HUDEP-2 (cell line): ENCODE results near the gene RIN1.

Experiments
- DNase-seq, 76 experiments: peaks; one replicate each; lab custom pipeline; 2025; ENCODE audit not compliant: unreplicated experiment in 76 of 76; lab: John Stamatoyannopoulos, UW

RIN1 gene

GRCh38 chr11:66337103-66337899 is 1.1 kb upstream of the RIN1 start:
- DNase-seq: no peak

GRCh38 chr11:66335531-66336233 is 552 bp downstream of the RIN1 start:
- no peak for DNase-seq

- DNase-seq: no peak
These were observed 1.4 kb downstream of the RIN1 start for GRCh38 chr11:66334605-66335442.

DNA sequence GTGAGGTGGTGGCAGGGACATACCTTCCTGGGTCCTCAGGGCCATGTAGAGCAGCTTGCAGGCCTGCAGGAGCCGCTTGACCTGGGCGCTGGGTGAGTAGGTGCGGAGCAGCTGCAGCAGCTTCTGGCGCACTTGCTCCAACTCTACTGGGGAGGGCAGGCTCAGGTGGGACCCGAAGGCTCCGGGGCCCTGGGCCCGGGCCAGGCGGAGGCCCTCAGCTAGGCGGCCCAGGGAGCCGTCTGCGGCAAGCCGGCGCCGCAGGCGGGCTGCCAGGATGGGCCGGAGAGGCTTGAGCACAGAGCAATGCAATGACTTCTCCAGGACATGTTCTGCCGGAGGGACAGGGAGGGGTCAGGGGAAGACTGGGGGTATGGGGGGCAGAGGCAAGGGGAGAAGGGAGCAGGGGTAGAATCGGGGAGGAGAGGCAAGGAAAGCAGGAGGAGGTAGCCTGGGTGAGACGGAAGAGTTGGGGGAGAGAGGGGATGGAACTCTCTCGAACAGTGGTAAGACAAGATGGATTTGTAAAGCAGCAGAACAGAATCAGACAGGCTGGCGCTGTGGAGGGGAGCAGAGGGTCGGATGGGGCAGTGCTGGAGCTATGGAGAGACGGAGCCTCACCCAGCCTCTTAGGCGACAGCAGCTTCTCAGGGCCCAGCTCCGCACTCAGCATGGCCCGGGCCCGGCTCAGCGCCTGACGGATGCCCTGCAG is 2.2 kb downstream of the RIN1 start:
- no peak for DNase-seq

GRCh38 chr11:66333220-66333877 is 2.9 kb downstream of the RIN1 start:
- DNase-seq: no peak

DNA sequence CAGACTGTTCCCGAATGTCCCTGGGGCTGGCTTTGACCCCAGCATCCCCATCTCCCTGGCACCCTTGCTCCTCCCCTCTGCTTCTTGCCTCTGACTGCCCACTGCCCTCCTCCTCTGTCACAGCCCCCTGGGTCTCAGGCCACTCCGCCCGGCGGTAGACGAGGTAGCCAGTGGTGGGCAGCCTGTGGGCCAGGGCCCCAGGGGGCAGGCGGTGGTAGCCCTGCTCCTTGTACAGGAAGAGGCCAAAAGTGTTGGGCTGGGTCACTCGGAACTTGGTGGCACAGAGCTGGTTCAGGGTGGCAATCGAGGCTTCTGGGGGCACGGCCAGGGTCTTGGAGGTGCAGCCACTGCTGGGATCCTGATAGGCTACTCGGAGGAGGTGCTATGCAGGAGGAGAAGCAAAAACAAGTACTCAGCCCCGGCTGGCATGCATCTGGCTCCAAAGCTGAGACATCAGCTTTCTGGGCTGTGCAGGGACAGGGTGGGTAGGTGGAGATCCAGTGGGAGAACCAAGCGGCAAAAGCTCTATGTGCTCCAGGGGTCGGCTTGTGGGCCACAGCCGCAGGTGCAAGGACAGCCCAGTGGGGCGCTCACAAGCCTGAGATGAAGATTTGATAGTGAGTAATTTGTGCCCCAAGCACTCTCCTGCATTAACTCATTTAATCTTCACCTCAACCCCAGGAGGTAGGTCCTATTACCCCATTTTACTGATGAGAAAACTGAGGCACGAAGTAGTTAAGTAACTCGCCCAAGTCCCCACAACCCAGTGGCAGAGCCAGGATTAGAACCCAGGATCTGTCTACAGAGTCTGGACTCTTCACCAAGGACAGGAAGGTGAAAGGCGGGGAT is 3.6 kb downstream of the RIN1 start:
- no peak for DNase-seq

DNA sequence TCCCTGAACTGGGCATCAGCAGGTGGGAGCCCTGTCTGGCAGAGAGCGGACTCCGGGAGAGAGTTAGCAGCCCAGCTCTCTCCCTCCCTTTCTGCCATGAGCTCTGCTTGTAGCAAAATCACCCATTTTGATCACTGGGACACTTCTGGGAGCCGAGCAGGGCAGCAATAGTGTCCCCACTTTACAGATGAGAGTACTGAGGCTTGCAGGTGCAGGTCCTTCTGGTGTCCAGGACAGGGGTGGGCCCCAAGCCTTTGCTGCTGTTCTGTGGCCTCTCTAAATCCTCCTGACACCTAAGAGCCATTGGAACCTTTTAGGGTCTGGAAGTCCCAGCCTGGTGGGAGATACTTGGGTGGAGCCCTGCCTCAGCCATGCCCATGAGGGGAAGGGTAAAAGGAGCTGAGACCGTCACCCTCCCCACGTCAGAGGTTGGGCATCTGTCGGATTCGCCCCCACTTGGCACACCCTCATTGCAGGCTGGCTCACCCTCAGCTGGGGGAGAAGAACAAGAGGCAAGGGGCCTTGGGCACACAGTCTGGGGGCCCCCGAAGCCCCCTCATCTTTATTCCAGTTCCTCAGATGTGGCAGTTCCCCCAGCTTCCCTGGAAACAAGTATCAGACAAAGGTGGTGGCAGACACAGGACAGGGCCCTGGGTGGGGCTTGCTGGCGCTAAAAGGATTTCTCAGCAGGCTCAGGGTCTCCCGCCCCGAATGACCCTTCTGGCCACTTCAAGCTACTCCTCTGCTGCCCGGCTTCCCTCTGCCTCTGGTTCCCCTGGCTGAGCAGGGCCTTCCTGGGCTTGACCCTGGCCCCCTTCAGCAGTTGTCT is 4.5 kb downstream of the RIN1 start:
- no peak for DNase-seq

DNA sequence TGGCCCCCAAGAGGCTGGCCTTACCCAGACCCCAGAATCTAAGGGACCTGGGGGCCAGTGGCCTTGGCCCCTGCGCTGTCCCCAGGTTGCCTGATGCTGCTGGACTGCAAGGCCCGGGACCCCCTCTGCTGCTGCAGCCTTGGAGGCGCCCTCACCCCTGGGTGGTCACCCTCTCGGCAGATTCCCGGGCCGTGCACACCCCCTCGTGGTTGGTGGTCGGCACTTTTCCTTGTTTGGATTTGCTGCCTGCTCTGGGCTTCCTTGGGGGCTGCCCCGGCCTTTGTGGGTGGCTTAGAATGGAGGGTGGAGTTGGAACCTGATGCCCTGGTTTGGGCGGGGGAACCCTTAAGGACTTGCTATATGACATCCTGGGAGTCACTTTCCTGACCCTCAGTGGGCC is 5.3 kb downstream of the RIN1 start:
- DNase-seq: no peak

- DNase-seq: no peak
These were observed 7.0 kb downstream of the RIN1 start for GRCh38 chr11:66329165-66329673.

DNA sequence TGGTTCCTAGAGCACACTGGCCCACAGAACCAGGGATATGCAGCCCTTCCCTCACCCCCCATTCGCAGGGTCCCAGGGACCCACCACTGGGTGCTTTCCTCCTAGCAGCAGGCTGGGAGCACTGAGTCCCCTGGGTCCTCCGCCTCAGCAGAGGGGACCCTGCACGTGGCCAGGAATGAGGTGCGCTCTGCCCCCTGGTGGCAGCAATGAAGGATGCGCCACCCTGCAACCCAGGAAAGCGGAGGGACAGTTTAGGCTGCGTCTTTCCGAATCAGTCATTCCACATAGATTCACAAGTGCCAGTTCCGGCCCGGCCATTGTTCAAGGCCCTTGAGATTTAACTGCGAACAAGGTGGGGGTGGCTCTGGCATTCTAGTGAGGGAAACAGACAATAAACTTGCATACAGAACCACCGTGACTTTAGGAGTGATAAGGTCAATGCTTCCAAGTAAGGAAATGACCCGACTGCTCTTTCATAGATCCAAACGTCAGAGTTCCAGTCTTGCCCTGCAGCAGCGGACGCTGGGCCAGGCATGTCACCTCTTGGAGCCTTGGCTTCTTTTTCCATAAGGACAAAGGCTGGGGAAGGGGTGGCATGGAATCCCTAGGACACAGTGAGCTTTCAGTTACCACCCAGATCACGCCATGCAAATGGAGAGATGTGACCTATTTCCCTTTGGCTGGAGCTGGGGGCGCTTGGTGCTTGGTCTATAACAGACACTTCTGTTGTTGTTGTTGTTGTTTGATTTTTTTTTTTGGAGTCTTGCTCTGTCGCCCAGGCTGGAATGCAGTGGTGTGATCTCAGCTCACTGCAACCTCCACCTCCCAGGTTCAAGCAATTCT is 7.7 kb downstream of the RIN1 start:
- peak in 73 of 76 experiments; percentile 15 to 79 (median 60) for DNase-seq

DNA sequence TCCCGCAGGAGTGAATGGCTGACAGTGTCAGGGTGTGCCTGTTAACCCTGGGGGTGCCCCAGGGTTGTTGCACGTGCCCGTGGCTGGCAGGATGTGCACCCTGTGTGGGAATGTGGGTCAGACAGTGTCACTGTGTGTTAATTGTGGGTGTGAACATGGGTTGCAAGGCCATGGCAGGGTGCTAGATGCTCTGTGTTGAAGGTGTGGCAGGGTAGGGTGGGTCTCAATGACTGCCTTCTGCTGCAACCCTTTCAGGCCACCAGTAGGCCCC is 8.3 kb downstream of the RIN1 start:
- DNase-seq: no peak

GRCh38 chr11:66327171-66328030 is 8.8 kb downstream of the RIN1 start:
- DNase-seq: no peak

- no peak for DNase-seq
These were observed 9.7 kb downstream of the RIN1 start for GRCh38 chr11:66326261-66327111.

DNA sequence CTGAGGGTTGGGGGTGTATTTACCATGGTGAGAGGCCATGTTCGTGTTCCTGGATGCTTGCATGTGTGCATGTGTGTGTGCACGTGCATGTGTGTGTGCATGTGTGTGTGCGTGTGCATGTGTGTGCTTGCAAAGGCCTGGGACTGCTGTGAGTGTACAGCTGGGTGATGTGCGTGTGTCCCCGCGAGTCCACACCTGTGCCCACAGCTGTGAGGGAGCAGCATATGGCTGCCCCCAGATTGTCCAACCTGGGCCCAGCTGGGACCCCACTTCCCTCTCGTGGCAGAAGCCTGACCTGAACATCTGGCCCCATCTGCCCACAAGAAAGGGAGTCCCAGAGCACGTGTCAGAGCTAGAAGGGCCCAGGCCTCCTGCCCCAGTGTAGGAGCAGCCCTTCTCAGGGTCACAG is 11.0 kb downstream of the RIN1 start:
- no peak for DNase-seq

DNA sequence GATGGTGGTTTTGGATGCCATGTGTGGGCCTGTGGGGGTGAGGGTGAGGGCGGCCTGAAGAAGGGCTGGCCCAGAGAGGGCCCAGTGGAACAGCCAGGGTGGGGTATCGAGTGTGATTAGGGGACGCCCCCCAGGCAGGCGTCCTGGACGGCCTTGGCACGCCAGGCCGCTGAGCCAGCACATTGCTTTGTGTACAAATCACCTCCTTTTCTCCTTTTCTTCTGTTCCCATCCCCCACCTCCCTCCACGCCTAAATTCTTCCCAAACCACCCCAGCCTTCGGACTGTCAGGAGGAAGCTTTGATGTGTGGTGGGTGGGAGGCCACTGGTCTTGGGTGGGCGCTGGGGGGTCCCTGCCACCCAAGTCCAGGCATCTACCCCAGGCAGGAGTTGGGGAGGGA is 11.6 kb downstream of the RIN1 start:
- DNase-seq: no peak

DNA sequence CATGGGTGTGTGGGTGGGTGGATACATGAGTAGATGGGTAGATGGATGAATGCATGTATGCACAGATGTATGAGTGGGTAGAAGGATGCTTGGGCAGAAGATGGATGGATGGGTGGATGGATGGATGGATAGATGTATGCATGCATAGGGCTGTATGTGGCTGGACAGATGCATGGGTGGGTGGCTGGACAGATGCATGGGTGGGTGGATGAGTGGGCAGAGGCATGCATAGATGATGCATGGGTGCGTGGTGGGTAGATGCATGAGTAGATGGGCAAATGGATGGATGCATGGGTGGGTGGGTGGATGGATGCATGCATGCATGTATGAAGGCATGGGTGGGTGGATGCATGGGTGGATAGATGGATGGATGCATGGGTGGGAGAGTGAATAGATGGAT is 12.6 kb downstream of the RIN1 start:
- no peak for DNase-seq
